G401 (cell line): ENCODE measurements around the gene XYLT1. TPM values are rescaled to one million over a fixed set of nuclear protein-coding genes. Genes with fewer than 3 reads are reported as not detected.

ENCODE experiments used
- DNase-seq: peaks from one replicate; pipeline ENCODE4 v3.0.0-alpha.2; 2015; ENCODE audit warnings: low spot score
- in situ Hi-C: cut with HindIII; loops from 2 replicates; pipeline ENCODE4 v1.10.0; 2016; ENCODE audit warnings: low sequenced_read_pairs, mixed read lengths
- total RNA-seq: library from RNA; depleted of rRNA; stranded (reverse); fragments of >200 nt; shearing (Covaris generic); gene quantifications from 2 replicates; pipeline ENCODE4 v1.2.3, GENCODE V29; 2014

The XYLT1 gene
- total RNA-seq, 1 experiment from 2014 or later = not detected

DNA sequence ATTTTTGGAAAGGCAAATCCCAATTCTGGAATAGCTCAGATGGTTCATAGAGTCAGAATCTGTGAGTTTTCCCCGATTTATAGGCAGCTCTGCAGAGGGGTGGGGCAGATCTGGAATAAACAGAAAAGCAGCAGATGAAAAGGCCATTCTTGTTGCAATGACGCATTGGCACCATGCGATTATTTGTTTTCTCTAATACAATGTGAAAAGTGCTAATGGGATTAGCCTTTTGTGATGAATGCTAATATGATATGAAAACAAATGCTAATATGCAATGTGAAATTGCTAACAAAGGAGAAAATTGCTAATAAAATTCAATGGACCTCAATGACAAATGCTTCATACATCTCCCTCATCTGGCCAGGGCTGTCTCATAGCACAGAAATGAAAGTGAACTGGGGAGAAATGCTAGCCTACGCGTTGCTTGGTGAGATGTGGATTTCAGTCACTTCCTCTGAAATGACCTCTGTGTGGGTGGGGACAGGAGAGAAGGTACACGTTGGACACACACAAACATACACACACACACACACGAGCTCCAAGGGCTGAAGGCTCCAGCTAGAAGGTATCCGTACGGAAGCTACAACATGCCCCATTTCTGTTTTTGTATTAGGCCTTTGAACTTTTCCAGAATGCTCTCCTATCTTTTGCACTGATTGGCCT, 394.5 kb downstream of the XYLT1 start:
- in situ Hi-C loops = no loop called here

DNA sequence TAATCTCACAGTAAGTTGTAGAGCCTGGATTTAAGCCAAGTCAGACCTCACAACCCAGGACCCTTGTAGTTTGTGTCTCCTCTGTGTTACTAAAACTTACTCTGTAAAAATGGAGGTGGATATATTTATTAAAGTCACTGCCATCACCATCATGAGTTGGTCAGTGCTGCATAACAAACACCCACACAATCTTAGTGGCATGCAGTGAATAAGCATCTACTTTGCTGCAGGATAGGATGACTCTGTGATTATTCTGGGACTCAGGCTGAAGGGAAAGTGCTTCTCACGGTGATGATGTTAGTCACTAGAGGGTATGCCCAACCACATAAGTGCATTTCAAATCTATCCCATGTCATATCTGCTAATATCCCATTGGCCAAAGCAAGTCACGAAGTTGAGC, 398.7 kb downstream of the XYLT1 start:
- in situ Hi-C loops = no loop called here
- no peak for DNase-seq

More for the DNA sequence above, 394.5 kb downstream of the XYLT1 start:
- no peak for DNase-seq

DNA sequence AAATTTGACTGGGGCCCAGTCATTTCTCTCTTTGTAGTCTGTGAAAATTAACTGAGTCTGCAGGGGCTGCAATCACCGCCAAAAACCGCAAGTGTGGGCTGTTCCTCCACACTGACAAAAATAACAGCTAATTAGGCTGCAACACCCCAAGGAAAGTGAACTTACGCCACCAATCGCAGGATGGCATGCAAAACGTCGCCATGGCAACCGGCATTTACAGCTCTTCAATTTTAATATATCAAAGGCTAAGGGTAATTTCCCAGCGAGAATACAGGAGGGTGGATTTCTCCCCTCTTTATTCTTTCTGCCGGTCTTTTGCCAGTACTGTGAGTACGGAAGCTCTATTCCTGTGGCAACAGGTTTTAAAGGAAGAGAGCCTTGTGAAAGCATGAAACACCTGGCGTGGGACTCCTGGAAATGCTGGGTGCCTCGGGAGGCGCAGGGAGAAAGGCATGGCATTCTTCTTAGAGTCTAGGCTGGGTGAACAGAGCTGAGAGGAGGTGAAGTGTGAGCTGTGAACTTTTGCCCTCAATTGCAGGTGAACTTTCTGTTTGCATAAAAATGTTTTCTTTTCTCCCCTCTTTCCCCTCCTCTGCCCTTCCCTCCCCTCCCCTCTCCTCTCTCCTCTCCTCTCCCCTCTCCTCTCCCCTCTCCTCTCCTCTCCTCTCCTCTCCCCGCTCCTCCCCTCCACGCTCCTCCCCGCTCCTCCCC, 399.7 kb downstream of the XYLT1 start:
- in situ Hi-C loops = no loop called here

DNA sequence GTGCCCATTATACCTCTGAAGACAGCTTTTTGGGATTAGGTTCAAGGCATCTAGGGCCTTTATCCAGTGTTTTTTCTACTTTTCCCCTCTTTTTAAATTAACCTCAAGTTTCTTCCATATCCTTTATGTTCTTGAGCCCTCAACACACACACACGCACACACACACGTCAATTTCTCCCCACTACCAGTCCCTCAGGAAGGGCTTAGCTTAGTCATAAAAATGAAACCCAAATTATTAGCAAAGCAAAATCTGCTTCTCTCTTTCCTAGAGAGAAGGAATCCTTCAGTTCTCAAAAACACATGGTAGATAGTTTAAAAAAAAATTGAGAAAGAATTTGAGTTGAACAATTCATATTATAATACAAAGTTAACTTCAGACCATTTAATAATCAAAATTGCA, 401.1 kb downstream of the XYLT1 start:
- DNase-seq = no peak
- in situ Hi-C loops = no loop called here

More for the DNA sequence above, 399.7 kb downstream of the XYLT1 start:
- no peak for DNase-seq

DNA sequence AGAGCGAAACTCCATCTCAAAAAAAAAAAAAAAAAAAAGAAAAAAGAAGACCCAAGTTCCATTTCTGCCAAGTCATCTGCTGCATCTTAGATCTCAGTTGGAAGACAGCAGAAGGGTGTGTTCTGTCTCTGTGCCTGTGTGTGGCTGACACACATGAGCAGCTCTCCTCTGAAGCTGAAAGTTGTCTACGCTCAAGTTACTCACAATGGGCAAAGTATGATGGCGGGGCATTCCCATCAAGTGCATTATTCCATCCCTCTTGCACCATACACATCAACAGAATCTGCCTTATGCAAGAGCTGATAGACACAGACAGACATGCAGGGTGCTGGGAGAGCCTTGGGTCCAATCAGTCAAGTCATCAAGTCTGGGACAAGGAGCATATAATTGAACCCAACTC, 402.2 kb downstream of the XYLT1 start:
- DNase-seq = no peak
- in situ Hi-C loops = no loop called here

DNA sequence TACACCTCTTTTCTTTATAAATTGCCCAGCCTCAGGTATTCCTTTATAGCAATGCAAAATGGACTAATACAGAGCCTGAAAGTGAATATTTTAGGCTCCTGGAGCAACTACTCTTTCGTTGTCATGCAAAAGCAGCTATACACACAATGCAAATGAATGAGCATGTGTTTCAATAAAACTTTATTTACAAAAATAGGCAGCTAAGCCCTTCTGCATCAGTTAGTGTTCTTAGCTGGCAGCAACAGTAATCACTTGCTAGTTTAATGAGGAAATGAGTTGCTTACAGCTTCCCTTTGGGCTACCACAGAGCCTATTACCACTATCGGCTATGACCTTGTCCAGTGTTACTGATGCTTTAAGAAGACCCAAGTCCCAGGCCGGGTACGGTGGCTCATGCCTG, 402.9 kb downstream of the XYLT1 start:
- no peak for DNase-seq
- in situ Hi-C loops = no loop called here

DNA sequence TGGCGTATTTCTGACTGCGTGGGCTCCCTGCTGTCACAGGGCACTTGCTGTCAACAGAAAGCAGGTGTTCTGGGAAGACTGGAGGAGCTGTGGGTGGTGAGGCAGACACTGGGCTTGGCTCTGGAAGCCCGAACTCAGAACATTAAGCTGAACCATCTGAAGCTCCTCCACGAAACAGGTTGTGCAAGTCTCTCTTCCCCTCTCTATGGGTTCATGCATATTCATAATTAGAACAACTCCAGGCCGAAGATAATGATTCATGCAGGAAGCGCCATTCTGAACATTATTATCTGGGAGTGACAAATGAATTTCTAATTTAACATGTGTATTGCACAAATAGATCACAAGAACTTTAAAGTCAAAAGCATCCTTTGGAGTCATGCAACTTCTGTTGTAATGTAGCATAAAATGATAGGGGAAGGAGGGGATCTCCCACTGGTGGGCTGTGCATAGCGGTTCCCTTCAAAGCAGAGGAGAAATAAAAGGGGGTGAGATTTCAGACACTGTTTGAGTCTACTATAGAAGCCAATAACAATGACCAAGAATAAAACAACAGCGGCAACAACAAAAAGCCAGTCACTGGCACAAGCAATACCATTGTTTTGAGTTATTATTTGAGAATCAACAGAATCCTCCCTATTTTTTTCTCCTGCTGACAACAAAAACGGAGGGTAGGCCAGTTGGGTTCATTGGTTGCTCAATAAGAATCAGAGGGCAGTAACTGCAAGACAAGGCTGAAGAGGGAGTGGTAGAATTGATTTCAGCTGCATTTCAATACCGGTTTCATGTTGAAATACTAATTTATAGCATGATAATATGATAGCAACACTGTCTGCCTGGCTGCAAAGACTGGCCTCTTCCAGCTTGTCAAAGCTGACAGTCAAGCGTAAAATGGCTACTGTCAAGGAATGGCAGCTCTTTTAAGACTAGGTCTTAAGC, 407.3 kb downstream of the XYLT1 start:
- in situ Hi-C loops = no loop called here
- no peak for DNase-seq

DNA sequence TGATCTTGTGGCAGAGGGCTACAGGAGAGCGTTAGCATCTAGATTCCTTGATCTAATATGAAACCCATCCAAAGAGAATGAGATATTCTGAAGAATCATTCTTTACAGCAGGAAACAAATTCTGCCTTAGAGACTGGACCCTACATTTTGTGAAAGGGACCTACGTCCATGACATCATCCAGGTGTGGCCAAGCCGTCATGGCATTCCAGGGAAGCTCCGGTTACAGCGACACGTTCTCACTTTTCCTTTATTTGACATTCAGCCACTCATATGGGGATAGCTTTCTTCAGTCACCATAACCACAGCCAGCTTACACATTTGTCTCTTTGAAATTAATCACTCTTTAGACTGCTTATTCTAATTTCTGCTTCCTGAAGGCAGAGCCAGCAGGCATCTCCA, 408.1 kb downstream of the XYLT1 start:
- in situ Hi-C loops = no loop called here
- no peak for DNase-seq

DNA sequence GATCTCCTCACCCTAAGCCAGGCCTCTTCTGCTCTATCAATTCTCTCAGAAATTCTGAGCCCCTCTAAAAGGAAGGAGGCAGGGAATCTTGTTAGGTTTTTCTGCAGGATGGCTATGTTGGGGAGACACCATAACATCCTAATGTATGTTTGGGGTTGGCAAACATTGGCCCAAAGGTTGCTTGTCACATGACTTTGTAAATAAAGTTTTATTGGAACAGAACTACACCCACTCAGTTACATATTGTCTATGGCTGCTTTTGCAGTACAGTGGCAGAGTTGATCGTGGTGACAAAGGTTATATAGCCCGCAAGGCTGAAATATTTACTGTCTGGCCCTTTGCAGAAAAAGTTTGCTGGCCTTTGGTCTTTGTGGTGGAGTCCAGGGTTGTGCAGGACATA, 409.4 kb downstream of the XYLT1 start:
- no peak for DNase-seq
- in situ Hi-C loops = no loop called here

DNA sequence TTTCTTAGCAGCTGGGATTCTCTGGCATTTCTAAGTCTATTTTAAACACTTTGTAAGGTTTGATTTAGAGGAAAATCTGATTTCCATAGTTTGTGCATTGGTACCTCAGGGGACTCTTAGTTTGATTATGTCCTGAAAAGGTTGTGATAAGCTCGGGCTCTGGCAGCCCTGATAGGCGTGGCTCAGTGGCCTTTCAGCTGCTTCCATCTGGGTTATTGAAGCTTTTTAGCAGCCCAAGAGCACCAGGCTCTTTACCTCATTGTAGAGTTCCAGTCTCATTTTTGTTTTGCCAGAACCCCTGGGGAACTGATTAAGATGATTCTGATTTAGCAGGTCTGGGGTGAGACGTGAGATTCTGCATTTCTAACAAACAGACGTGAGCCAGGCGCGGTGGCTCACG, 412.3 kb downstream of the XYLT1 start:
- in situ Hi-C loops = no loop called here
- DNase-seq = no peak

DNA sequence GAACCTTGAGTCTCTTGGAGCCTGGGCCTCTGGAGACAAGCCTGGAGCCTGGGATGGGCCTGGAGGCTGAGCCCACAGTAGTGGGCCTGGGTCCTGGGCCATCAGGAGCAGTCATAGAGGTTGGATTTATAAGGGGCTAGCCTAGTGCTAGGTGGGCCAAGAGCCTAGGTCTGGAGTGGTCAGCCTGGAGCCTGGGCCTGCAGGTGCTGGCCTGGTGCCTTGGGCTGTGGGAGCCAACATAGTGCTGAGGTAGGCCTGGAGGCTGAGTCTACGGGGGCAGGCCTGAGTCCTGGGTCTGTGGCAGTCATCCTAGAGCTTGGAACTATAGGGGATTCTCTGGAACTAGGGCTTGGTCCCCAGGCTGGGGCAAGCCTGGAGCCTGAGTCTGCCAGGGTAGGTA, 414.1 kb downstream of the XYLT1 start:
- DNase-seq = no peak
- in situ Hi-C loops = no loop called here

DNA sequence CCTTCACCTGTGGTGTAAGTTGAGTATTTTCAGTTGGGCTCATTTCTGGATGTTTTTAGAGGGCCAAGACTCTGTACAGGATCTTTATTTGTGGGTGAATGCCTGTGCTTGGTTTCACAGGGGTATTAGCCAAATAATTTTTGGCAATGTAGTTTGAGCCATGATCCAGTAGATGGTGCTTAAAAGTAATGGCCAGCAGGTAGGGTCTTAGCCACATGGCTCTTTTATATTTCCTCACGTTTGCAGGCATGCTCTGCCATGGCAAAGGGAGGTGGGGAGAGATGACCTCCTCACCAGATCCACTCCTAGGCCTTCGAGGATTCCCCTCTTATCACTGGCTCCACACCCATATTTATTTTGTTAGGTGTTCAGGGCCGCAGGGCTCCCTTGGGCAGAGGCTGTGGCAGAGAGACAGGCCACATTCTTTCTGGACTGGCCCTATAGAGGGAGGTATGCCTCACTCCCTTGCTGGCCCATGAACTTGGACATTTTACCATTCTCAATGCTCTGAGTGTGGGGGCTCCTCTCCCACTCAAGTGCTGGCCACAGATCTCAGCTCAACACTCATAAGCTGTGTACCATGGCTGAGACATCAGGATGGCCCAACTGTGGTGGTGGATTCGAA, 417.1 kb downstream of the XYLT1 start:
- in situ Hi-C loops = no loop called here
- DNase-seq = no peak
